HG02970 (cell line): Measurements from ENCODE around the gene TTC31.
A peak's percentile ranks its signal among the peaks of the same experiment; 100 is the strongest.
"Not testable (repeated sequence)": the region's sequence is repeated elsewhere in the genome, so short reads cannot be mapped to it uniquely, and the experiment has no call there.

Experiments
- ATAC-seq: cut with Tn5 transposase; IDR thresholded peaks from one replicate; pipeline ENCODE4 v1.9.1; 2021; ENCODE audit warnings: mild to moderate bottlenecking, moderate library complexity, moderate number of reproducible peaks; ENCODE audit not compliant: unreplicated experiment, low FRiP score

The TTC31 gene

GRCh38 chr2:74482801-74483674 lies at the start of gene TTC31, which contains the start of gene CCDC142:
TTC31 (plus strand) TSS chr2:74483081; CDS start chr2:74483096, 15 bp downstream.
CCDC142 (minus strand) TSS chr2:74482998; CDS start chr2:74482837, 161 bp downstream.
- ATAC-seq = peak; percentile 86

DNA sequence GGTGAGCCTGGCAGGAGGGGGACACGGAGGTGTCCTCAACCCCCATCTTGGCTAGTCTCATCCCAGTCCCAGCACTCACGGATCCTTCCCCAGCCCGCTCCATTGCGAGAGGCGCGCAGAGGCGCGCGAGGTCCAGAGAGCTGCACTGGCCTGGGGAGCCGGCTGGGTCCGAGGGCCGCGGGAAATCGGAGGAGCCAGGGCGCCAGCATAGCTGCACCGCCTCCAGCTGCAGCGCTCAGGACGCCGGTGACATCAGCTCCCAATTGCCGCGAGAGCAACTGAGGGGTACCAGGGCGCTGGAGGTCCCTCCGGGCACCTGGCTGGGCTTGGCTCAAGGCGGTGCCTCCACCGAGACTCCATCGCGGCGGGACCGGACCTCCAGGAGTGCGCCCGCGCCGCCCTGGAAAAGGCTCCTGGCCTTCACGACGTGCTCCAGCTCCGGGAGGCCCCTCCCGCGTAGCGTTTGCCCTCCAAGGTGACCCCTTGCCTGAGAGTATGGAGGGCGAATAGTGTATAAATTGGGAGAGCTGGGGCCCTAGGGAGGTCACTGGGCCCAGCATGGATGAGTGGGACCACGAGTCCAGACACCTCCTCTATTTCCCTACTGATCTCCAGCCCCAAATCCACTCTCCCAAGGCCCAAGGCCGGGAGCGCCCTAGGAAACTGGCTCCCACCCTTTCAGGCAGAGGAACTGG lies 46.6 kb upstream of the TTC31 start:
- no peak for ATAC-seq

GRCh38 chr2:74436848-74437695 lies 45.8 kb upstream of the TTC31 start:
- ATAC-seq = no peak

DNA sequence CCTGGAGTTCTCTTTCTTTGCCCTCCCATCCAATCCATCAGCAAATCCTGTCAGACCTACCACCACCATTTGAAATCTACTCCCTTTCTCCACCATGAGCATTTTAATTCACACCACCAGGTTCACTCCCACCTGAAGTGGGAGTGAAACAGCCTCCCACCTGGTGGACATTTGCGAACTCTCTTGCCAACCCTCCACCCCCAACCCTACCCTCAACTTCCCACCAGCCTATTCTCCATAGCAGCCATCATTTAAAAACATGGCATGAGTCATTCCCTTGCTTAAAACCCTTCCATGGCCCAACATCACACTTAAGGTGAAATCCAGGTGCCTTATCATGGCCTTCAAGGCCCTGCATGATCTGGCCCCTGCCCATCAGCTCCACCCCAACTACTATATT lies 44.6 kb upstream of the TTC31 start:
- no peak for ATAC-seq

DNA sequence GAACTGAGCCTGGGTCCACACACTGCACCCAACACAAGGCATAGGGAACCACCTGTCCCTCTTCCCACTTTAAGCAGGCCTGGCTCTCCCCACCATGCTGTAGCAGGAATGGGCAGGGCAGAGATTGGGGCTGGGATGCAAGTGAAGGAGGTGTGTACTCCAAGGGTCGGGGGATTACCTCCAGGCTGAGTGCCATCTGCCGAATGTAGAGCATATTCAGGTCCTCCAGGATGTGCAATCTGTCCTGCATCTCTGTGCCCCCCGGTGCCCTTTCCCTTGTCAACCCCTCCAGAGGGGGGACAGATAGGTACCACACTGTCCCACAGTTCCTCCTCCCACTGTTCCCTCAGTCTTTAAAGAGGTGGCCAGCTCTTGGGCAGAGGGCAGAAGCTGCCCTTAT lies 43.5 kb upstream of the TTC31 start:
- ATAC-seq = no peak

GRCh38 chr2:74439803-74440377 lies 43.0 kb upstream of the TTC31 start:
- no peak for ATAC-seq

- peak; percentile 53 for ATAC-seq
Observed at GRCh38 chr2:74440378-74441169, 42.3 kb upstream of the TTC31 start.

DNA sequence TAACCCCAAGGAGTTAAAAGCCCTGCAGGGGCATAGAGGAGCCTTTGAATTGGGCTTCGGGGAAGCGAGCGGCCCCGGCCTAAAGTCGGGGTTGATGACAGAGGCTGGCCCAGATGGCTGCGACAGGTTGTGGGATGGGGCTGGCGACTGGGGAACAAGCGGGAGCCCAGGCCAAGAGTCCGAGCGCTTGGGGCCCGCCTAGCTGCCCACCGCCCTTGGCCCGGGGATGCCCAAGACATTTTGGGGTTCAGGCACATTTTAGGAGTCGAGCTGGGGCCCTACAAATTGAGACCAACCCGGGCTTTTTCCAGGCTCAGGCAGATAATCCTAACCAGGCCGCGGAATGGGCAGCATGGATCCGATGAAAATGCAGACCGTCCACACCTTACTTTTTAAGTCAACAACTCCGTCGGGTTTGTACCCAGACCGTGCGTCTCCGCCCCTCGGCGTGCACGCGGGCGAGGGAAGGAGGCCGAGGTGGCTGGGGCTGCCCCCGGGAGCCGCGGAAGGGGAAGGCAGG lies 41.7 kb upstream of the TTC31 start:
- no peak for ATAC-seq

DNA sequence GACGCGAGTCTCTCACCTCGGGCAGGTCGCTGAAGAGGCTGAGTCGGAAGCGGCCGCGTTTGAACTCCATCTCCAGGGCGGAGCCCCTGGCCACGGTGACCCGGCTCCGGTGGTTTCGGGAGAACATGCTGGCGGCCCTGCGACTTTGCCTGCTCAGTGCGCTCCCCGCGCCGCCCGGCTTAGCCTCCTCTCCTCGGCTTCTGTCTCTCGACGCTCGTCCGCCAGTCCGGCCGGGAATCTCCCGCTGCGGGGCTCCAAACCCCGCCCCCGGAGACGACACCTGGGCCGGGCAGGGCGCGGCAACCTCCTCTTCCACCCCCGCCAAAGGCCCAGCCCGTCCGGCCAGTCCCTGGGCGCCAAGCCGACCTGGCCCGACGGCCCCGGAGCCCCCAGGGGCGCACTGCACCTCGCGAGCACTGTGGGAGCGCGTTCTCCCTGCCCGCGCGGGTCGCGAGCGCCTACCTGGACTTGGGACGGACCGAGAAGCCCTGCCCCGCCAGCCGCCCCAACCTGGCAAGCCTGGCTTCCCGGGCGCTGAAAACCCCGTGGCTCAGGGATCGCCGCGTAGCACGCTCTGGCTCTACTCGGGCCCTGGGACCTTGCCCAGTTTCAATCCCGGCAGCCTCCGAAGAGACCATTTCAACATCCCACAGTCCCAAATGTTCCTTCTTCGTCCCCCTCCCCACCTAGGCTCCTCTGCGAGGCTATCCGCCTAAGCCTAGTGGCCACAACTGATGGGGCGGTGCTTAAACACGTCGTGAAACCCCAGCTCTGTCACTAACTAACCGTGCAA lies 41.0 kb upstream of the TTC31 start, which contains the start of gene RTKN:
Gene RTKN, minus strand, starts transcription at position 248 of the 793 bp plus-strand sequence. Its CDS starts 121 bp downstream, at position 127.
- ATAC-seq = no peak

GRCh38 chr2:74442483-74443297 lies 40.2 kb upstream of the TTC31 start:
- ATAC-seq = not testable (repeated sequence)

- no peak for ATAC-seq
Observed at GRCh38 chr2:74444498-74445318, 38.2 kb upstream of the TTC31 start.

- ATAC-seq = no peak
Observed at GRCh38 chr2:74447230-74447999, 35.5 kb upstream of the TTC31 start.

DNA sequence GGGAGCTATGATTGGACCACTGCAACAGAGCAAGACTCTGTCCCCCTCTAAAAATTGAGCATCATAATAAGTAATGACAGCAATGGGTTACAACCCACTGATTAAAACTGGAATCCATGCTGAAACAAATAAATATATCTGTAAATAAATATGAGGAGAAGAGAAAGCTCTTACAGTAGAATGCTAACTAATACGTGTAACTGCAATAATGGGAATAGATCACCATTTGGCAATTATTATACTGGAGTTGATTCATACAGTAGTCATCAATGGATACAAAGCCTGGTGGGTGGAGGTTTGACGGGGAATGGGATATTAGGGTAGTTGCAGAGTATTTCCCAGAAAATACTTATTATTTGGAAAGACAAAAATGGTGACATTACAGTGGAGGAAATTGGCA lies 34.1 kb upstream of the TTC31 start:
- no peak for ATAC-seq

DNA sequence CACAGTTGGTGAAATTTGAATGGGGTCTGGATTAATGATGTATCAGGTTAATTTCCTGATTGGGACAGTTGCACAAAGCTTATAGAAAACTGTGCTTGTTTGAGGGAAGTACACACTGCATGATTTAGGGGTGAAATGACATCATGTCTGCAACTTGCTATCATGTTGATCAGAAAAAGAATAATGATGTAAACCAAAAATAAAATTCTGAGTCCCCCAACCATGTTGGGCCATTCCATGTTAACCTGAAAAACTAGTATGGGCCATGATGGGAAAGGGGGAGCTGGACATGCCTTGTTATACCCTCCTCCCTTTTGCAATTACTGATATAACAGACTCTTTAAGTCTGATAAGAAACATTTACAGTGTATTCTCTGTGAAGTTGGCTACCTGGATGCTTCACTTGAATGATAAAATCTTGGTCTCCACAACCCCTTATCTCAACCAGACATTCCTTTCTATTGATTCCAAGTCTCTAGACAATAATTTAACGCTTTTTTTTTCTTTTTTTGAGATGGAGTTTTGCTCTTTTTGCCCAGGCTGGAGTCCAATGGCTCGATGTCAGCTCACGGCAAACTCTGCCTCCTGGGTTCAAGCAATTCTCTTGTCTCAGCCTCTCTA lies 32.2 kb upstream of the TTC31 start:
- no peak for ATAC-seq

DNA sequence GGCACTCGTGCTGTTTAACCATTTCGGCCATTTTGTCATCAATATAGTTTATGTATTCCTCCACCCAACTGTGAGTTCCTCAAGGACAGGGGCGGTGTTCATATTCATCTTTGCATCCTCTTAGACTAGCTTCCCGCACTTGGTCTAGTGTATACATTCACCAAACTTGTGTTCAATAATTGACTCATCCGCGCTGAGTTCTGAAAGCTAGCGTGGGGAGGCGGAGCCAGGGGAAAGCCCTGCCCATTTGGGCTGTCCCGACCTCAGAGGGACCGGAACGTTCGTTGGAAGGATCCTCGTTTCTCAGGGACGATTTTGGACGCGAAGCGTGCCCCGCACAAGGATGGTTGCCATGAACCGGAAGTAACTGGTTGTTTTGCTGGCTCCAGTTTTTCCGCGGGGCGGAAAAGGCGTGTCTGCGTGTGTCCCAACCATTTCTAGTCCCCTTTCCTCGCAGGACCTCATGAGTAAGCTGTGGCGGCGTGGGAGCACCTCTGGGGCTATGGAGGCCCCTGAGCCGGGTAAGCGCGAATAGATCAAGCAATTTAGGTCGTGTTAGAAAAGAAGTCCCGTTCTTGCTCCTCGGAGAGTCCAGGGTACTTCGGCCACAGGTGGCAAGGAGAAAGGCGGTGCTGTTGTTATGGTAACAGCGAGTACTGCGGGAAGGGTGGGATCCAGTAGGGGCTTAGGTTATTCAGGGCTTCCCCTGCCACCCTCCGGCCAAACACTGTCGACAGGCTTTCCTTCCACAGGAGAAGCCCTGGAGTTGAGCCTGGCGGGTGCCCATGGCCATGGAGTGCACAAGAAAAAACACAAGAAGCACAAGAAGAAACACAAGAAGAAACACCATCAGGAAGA lies 28.0 kb upstream of the TTC31 start, which contains the start of gene INO80B:
Gene INO80B, plus strand, starts transcription at position 434 of the 858 bp plus-strand sequence. Its CDS starts 30 bp downstream, at position 464.
- peak; percentile 44 for ATAC-seq
